C4-2B (cell line): ENCODE results near the gene ST3GAL2.

Experiments used
- CTCF ChIP-seq: fragments of 450-650 bp; conservative IDR thresholded peaks from 2 replicates; pipeline ENCODE4 v1.5.1; 2017; ENCODE audit warnings: mild to moderate bottlenecking
- ZFX ChIP-seq: fragments of 450-650 bp; IDR thresholded peaks from 2 replicates; pipeline ENCODE4 v1.6.1; 2017

- TF ChIP-seq CTCF (no peak), ZFX (no peak)
Measured at GRCh38 chr16:70391881-70392481, 46.9 kb downstream of the ST3GAL2 start.
